ENCODE data around the gene AMZ1.
"Not testable (repeated sequence)": the region's sequence is repeated elsewhere in the genome, so short reads cannot be mapped to it uniquely, and the experiment has no call there.

AMZ1 gene

DNA sequence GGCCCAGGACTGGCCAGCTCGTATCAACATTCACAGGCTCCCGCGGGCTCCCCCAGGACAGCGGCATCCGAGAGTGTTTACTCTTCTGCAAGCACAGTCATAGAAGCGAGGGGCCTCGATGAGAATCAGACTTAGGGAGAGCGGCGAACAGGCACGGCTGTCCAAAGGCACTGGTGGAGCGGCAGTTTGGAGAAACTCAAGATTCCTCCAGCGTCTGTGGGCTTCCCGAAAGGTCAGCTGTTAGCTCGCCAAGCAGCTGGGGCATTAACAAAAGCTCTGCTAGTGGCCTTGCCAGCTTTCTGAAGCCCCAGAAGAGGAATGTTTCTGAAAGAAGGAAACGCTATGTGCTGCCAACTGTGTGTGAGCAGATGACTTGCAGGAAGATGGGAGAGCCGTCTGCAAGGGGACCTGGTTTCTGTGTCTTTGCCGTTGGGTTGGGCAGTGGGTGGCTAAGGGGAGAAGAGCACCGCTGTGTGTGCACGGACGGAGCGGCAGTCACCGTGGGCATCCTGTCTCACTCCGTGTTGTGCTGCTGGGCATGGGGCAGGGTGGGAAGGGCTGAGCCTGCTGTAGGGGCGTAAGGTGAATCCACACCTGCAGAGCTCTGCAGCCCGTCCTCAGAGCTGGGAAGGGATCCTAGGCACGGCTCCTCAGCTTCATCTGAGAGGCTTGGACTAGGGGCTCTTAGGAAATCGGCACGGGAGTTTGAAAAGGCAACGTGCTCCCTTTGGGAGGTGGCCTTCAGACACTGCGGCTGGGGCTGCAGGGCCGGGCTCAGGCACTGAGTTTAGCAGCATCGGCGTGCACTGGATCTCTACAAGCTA, 42.1 kb downstream of the AMZ1 start:
- DNase-seq, result no peak

DNA sequence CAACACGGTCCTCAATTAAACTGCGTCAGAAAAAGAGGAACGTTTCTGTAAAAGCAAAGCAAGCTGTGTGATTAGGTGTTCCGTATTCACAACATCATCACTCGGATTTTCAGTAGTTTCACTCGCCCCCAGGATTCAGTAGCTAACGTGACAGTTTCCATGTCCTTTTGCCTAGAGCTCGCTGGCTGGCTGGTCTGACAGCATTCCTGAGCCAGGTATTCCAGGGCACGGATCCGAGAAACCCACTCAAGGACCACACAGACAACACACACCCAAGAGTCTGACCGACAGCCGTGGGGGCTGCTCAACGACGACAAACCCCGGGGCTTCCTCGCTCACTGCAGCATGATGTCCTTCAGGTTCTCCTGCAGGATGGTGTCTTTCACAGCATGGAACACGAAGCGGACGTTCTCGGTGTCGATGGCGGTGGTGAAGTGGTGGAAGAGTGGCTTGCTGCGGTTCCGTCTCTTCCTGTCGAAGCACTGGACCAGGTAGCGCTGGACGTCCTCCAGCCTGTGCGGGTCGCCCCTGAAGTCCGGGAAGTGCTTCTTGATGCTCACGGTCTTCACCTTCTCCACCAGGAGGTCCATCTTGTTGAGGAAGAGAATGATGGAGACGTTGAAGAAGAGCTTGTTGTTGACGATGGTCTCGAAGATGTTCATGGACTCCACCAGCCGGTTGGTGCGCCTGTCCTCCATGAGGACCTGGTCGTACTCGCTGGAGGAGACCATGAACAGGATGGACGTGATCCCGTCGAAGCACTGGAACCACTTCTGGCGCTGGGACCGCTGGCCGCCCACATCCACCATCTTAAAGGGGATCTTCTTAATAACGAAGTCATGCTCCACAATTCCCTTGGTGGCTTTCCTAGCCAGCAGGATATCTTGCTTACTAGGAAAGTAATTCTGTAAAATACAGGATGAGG, 43.1 kb downstream of the AMZ1 start:
- DNase-seq, result no peak

DNA sequence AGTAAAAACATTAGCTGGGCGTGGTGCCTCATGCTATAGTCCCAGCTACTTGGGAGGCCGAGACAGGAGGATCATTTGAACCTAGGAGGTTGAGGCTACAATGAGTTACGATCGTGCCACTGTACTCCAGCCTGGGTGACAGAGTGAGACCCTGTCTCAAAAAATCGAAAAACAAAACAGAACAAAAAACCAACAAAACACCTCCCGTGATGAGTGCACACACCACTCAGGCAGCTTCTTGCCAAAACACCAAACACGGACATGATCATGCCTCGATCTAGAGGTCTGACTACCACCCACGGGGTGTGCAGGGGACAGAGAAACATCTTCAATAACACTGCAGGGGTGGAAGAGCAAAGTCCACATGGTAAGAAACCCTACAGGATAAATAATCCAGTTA, 44.4 kb downstream of the AMZ1 start:
- DNase-seq, result no peak

DNA sequence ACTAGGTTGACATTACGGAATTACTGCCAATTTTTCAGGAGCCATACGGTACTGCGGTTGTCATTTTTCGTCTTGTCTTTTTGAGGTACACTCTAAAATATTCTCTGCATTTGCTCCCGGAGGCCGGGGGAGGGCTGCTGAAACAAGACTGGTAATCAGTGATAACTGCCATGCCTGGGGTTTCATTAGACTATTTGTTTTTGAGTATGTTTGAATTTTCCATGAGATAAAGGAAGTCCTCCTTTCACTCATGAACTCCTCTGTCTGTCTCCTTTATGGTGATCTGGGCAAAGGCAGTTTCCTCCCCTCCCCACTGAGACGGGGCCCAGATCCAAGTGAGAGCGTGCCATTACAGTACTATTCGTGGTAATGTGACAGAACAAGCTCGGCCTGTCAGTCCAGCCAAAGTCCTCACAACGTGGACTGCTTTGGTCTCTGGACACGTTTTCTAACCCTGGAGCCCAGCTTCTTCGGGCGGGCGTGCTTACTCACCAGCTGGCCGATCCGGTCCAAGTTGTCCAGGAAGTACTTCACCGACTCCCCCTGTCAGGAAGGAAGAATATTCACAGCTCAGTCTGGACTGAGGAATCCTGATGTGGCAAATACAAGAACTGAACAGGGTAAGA, 45.1 kb downstream of the AMZ1 start:
- no peak for DNase-seq

DNA sequence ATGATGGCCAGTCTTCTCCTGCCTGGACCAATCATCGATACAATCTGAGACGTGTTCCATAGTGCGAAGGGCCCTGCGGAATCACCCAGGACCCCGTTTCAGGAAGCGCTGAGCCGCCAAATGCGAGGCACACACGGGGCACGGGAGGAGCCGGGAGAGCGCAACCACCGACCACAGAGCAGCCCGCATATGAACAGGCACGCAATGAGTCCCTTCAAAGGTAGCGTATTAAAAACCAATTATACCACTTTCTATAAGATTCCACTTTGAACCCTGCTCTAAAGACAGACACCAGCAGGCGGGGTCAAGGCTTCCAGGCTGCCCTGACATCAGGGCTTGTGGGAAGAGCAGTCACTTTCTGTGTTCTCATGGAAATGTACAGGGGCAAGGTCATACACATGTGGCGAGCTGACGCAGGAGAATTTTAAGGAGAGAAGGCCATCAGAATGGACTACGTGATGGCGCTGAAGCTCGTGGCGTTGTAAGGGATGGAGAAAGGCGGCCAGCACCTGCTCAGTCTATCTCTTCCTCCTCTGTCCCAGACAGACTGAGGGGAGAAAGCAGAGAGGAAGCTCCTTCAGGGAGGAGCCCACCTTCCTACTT, 46.2 kb downstream of the AMZ1 start:
- no peak for DNase-seq

DNA sequence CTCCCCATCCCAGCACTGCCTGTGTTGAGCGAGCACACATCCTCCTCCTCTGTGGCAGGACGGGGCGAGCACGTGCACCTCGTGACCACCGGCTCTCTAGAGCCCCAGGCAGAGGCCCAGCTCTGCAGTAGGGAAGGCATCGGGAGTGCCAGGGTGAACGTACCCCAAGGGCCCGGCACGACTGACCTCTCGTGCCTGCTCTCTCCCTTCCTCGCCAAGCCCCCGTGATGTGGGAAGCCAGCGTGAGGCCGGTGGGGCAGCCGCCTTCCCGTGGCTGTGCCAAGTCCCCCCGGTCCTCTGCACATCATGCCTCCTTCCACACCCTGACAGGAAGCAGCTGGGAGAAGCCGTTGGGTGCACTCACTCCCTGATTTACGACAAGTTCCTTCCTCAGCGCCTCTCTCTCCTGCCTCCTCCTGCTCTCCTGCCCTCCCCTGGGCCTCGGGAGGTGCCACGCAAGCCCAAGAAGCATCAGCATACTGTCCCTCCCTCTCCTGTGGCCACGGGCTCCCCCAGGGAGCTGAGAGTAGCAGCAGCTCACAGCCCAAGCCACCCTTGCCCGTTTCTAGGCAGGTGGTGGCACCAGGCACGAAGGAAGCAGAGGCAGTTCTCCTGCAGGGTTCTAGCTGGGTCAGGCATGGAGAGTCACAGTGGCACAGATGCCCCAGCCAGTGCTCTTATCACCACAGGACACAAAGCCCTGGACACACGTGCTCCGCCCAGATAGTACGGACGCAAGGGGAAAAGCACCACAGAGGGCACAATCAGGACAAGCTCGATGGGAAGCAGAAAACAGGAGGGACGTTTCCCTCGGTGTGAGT, 47.0 kb downstream of the AMZ1 start:
- no peak for DNase-seq

DNA sequence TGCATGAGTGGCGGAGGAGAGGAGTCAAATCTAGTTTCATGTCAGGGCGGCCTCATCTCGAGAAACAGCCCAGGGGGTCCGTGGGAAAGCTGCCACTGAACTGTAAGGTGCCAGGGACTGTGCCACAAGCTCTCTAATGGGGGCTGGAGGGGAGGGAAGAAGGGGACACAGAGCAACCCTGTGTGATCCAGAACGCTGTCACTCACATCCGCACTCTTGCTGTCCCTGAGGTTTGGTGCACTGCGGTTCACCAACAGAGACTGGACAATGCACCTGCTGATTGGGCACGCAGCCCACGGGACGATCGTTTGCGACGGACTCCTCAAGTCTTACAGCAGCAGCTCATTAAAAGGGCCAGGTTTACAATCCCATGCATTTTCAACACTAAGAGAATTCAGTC, 47.7 kb downstream of the AMZ1 start:
- no peak for DNase-seq

DNA sequence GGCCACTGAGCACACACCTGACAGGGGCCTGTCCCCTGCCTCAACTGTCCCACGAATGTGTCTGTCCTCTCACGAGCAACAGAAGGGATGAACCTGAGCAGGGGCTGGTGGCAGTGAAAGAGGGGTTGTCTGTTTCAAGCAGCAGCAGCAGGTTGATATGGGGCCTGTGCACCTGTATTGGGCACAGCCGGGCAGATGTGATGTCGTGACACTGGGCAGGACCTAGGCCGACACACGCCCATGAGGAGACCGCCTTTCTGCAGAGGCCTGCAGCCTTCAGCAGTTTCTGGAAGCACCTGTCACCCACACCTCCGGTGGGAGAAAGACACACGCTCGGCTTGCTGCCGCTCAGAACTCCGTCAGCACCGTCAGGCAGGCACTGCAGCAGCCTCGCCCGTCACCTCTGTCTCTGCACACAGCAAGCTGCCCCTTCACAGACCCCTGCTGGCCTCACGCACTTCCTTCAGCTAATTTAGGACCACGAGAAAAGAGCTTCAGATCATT, 48.5 kb downstream of the AMZ1 start:
- no peak for DNase-seq

DNA sequence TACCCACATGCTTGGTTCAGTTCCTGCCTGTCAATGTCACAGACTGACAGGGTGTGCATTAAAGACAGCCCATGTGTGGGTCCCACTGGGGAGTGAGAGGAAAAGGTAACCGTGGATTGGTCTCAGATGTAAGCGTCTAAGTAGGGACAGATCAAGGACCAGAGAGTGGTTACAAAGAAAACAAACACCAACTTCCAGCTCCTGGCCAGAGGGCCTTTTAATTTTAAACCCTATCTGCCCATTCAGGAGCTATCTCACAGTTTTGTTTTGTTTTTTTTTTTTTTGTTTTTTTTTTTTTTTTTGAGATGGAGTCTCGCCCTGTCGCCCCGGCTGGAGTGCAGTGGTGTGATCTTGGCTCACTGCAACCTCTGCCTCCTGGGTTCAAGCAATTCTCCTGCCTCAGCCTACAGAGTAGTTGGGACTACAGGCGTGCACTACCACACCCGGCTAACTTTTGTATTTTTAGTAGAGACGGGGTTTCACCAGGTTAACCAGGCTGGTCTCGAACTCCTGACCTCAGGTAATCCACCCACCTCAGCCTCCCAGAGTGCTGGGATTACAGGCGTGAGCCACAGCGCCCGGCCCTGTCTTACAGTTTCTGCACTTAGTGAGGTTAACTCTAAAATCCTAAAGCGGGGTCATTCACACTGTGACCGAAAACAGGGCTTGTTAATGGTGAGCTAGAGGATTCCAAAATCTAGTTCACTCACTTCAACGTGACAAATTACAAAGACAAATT, 49.2 kb downstream of the AMZ1 start:
- not testable (repeated sequence) for DNase-seq

DNA sequence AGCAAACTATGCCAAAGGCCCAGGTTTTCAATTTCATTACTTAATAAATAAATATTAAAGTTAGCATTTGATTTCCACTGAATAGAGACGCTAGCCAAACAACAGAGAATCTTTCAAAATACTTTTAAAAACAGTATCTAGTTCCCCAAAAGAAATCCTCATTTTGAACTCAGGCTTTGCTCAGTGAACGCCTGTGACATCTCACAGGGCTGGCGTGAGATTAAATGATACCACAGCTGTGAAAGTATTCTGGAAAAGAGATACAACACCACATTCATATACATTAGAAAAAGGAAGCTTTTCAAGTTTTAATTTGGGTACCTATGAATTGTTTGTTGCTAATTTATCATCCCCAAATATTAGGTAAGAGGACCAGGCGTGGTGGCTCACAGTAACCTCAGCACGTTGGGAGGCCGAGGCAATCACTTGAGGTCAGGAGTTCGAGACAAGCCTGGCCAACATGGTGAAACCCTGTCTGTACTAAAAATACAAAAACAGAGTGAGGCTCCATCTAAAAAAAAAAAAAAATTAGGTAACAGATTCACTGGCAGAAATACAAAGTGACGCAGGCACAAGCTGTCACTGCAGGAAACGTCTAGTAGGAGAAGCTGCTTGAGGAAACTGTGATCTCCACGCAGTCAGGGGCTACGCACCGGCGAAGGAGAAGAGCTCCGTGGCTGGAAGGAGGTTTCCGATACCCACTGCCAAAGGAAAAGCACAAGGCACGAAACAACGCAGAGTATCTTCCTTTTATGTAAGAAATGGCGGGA, 50.0 kb downstream of the AMZ1 start:
- no peak for DNase-seq

DNA sequence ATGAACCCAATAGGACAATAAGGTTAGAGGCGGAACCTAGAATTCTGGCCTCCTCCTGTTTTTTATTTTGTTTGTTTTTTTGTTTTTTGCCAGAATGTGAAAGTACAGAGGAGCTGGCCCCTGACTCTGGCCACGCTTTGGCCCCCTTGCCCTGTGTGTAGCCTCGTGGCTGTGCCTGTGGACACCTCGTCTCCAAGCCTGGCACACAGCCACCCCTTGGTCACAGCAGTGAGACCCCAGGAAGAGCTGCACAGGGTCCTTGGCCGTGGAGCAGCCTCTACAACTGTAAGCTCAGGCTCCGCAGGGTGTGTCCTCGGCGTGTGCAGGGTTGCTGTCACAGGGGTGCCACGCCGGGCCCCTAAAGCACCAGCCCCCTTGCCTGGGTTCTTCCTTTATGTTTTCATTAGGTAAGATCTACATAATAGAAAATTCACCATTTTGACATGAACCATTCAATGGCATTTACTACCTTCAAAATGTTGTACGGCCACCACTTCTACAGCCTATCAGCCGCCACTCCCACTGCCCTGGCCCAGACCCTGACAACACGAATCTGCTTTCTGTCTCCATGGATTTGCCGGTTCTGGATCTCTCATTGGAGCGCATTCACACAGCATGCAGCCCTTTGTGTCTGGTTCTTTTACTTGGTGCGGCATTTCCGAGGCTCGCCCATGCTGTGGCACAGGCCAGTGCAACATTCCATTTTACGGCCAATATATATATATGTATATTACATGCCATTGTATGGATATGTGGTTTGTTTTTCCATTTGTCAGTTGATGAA, 51.0 kb downstream of the AMZ1 start:
- DNase-seq, result no peak

DNA sequence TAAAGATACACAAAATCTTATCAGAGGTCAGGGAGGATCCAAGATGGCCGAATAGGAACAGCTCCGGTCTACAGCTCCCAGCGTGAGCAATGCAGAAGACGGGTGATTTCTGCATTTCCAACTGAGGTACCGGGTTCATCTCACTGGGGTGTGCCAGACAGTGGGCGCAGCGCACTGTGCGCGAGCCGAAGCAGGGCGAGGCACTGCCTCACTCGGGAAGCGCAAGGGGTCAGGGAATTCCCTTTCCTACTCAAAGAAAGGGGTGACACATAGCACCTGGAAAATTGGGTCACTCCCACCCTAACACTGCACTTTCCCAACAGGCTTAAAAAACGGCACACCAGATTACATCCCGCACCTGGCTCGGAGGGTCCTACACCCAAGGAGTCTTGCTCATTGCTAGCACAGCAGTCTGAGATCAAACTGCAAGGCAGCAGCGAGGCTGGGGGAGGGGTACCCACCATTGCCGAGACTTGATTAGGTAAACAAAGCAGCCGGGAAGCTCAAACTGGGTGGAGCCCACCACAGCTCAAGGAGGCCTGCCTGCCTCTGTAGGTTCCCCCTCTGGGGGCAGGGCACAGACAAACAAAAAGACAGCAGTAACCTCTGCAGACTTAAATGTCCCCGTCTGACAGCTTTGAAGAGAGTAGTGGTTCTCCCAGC, 55.7 kb downstream of the AMZ1 start:
- DNase-seq, result not testable (repeated sequence)

DNA sequence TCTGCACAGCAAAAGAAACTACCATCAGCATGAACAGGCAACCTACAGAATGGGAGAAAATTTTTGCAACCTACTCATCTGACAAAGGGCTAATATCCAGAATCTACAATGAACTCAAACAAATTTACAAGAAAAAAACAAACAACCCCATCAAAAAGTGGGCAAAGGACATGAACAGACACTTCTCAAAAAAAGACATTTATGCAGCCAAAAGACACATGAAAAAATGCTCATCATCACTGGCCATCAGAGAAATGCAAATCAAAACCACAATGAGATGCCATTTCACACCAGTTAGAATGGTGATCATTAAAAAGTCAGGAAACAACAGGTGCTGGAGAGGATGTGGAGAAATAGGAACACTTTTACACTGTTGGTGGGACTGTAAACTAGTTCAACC, 60.7 kb downstream of the AMZ1 start:
- not testable (repeated sequence) for DNase-seq

DNA sequence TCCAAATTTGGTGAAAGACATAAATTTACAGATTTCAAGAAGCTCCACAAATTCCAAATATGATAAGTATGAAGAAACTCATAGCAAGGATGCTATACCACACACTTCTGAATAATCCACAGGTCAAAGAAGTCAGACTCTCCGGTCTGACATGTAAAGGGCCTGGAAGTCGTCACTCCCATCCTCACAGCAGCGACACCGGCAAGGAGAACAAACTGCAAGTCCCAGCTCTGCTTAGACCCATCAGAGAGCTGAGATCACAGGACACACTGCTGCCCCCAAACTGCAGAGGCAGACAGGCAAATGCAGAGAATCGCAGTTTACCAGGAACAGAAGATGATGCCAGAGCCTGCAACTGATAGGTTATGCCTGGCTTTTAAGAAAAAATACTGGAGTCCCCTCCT, 62.0 kb downstream of the AMZ1 start:
- no peak for DNase-seq

DNA sequence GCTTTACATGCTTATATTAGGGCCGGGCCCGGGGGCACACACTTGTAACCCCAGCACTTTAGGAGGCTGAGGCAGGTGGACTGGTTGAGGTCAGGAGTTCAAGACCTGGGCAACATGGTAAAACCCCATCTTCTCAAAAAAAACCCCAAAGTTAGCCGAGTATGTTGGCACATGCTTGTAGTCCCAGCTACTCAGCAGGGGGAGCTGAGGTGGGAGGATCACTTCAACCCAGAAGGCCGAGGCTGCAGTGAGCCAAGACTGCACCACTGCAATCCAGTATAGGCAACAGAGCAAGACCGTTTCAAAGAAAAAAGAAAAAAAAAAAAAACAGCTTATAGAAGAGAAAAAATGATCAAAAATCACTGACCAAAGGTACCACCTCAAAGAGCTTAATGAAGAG, 63.1 kb downstream of the AMZ1 start:
- no peak for DNase-seq

DNA sequence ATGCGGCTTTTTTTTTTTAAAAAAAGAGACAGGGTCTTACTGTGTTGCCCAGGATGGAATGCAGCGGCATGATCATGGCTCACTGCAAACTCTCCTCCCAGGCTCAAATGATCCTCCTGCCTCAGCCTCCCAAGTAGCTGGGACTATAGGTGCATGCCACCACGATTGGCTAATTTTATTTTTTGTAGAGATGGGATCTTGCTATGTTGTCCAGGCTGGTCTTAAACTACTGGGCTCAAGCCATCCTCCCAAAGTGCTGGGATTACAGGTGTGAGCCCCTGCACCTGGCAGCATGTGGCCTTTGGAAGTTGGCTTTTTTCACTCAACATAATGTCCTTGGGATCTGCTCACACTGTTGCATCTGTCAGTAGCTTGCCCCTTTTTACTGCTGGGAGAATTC, 65.1 kb downstream of the AMZ1 start:
- DNase-seq, result no peak

DNA sequence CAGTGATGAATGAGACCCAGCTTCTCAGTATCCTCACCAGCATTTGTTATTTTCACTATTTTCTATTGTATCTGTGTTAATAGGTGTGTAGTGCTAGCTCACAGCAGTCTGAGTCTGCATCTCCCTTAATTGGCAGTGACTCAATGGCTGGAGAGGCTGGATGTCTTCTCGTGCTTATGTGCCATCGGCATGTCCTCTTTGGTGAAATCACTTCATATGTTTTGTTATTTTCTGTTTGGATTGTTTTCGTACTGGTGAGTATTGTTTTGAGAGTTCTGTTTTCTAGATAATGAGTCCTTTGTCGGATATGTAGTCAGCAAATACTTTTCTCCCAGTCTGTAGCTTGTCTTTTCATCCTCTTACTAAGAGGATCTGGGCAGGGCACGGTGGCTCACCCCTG, 66.1 kb downstream of the AMZ1 start:
- DNase-seq, result no peak

DNA sequence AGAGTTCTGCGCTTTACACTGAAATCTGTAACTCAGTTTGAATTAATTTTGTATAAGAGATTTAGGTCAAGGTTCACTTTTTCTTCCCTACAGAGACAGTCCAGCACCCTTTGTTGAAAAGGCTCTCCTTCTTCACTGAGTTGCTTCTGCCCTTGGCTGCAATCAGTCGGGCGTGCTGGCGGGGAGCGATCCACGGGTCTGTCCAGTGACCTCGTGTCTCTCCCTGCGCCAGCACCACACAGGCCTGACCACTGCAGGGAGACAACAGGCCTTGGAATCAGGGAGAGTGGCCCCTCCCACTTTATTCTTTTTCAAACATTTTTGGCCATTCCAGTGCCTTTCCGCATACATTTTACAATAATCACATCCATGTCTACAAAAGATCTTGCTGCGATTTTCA, 66.9 kb downstream of the AMZ1 start:
- no peak for DNase-seq

DNA sequence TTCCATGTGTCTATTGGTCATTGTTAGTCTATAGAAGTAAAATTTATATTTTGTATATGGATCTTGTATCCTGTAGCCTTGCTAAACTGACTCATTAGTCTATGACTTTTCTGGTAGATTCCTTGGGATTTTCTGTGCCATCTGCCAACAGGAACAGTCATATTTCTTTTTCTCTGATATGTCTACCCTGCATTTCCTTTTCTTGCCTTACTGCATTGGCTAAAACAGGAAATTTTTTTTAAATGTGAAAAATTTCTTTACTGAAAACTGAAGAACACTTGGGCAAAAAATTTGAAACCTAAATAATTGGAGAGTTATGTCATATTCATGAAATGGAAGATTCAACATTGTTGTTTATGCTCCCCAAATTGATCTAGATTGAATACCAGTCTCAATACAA, 67.5 kb downstream of the AMZ1 start:
- DNase-seq, result no peak

All from NCI-H146 (cell line).